Measurements from ENCODE around the gene LRRC7. TPM values are rescaled to one million over a fixed set of nuclear protein-coding genes. Genes with fewer than 3 reads are reported as not detected.

Gene LRRC7
- total RNA-seq, 1 donor from 2014 or later, result 0.94 TPM

DNA sequence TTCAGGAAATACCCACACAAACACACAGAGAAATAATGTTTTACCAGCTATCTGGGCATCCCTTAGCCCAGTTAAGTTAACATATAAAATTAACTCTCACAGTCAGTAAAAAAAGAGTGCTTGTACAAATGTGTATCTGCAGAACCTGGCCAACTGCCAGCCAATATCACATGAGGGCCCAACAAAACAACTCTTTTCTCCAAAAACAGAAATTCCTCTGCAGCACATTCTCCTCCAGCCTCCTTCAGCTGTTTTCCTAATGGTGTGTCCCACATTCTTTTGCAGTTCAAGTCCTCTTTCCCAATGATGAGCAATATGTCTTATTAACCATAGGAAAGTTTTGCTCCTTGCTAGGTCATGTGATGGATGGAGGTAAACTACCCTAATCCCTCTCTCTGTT lies 75.5 kb downstream of the LRRC7 start:
- DNase-seq (ENCODE audit: extremely low spot score, unreplicated experiment), result no peak
- Mint-ChIP-seq H3K27ac (ENCODE audit: unreplicated experiment) (no peak overlapping the region), H3K27me3 (ENCODE audit: unreplicated experiment) (no peaks in the 10 kb centered on the region), H3K4me1 (ENCODE audit: unreplicated experiment) (peaks cover 2% of the 10 kb centered on the region), H3K36me3 (ENCODE audit: unreplicated experiment) (no peaks in the 10 kb centered on the region), H3K9me3 (ENCODE audit: unreplicated experiment) (peaks cover 5% of the 10 kb centered on the region), H3K4me3 (ENCODE audit: unreplicated experiment) (no peak overlapping the region)
- TF ChIP-seq, protein P1, sequence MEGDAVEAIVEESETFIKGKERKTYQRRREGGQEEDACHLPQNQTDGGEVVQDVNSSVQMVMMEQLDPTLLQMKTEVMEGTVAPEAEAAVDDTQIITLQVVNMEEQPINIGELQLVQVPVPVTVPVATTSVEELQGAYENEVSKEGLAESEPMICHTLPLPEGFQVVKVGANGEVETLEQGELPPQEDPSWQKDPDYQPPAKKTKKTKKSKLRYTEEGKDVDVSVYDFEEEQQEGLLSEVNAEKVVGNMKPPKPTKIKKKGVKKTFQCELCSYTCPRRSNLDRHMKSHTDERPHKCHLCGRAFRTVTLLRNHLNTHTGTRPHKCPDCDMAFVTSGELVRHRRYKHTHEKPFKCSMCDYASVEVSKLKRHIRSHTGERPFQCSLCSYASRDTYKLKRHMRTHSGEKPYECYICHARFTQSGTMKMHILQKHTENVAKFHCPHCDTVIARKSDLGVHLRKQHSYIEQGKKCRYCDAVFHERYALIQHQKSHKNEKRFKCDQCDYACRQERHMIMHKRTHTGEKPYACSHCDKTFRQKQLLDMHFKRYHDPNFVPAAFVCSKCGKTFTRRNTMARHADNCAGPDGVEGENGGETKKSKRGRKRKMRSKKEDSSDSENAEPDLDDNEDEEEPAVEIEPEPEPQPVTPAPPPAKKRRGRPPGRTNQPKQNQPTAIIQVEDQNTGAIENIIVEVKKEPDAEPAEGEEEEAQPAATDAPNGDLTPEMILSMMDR (IDR thresholded peaks at IDR 0.05), result no peak

DNA sequence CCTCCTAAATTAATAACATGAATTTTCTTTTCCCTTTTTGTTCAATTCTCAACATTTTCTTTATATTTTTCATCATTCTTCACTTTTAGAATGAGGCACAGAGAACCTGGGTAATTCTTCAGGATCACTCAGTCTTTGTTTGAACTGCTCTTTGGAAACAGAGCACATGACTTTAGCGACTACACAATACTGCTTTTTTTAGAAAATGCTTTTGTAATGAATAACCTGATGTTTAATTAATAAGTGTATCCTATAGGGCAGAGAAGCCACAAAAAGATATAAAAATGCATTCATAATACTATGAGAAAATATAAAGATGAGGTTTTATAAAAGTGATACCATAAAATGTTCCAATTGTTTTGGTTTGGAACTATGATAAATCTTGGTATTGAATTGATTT lies 77.8 kb downstream of the LRRC7 start:
- Mint-ChIP-seq H3K27me3 (ENCODE audit: unreplicated experiment) (no peaks in the 10 kb centered on the region), H3K4me1 (ENCODE audit: unreplicated experiment) (peaks cover 6% of the 10 kb centered on the region), H3K9me3 (ENCODE audit: unreplicated experiment) (peaks cover 5% of the 10 kb centered on the region), H3K36me3 (ENCODE audit: unreplicated experiment) (no peaks in the 10 kb centered on the region), H3K27ac (ENCODE audit: unreplicated experiment) (no peak overlapping the region), H3K4me3 (ENCODE audit: unreplicated experiment) (no peak overlapping the region)
- DNase-seq (ENCODE audit: extremely low spot score, unreplicated experiment), result no peak
- TF ChIP-seq, protein P1 (IDR thresholded peaks at IDR 0.05), result no peak

DNA sequence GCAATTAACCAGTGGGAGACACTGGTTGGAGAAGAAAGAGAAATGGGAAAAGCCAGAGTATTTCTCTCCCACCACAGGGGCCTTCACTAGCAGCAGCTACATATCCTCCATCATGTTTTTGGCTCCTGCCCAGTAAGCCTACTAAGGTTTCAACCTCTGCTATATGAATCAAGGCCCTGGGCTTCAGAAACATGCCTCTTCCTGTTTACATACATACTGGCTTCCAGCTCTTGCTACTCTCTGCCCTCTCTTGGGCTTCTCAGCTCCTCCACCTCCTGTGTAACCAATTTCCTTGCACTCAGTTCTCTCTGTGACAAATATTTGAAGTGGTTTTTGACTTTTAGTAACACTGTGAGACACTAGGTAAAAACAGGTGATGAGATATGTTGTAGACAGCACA lies 80.8 kb downstream of the LRRC7 start:
- H3K27ac Mint-ChIP-seq (ENCODE audit: unreplicated experiment), result peak overlapping the region; percentile 35
- no peak for DNase-seq (ENCODE audit: extremely low spot score, unreplicated experiment)
- H3K36me3 Mint-ChIP-seq (ENCODE audit: unreplicated experiment), result no peaks in the 10 kb centered on the region
- TF ChIP-seq, protein P1 (IDR thresholded peaks at IDR 0.05), result no peak
- H3K27me3 Mint-ChIP-seq (ENCODE audit: unreplicated experiment), result no peaks in the 10 kb centered on the region
- peaks cover 6% of the 10 kb centered on the region for H3K4me1 Mint-ChIP-seq (ENCODE audit: unreplicated experiment)
- peaks cover 4% of the 10 kb centered on the region for H3K9me3 Mint-ChIP-seq (ENCODE audit: unreplicated experiment)
- no peak overlapping the region for H3K4me3 Mint-ChIP-seq (ENCODE audit: unreplicated experiment)

DNA sequence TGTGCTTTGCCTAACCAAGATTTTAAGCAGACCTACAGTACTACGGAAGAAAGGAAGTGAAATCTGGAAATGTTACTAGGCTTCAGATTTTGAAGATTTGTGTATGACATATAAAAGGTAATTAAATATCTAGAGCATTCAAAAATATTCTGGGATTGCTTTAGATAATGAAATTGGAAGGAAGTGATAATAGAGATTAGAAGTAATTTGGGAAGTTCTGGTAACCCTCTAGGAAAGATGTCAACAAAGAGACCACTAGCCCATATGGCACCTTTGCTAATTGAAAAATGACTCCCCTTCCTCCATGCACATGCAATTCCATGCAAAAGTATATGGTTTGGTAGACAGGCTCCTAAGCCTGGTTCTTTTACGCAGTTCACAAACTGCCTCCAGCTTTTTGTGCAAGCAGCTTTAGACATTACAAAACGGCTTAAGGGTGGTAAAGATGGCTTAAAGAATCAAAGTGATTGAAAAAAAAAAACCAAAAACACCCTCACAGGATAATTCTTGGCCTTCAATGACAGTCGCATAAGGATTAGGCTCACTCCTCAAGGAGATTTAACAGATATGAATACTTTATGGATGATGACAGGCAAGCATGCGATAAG lies 81.8 kb downstream of the LRRC7 start:
- Mint-ChIP-seq H3K36me3 (ENCODE audit: unreplicated experiment) (no peaks in the 10 kb centered on the region), H3K4me1 (ENCODE audit: unreplicated experiment) (peaks cover 6% of the 10 kb centered on the region), H3K4me3 (ENCODE audit: unreplicated experiment) (no peak overlapping the region), H3K9me3 (ENCODE audit: unreplicated experiment) (peaks cover 4% of the 10 kb centered on the region), H3K27ac (ENCODE audit: unreplicated experiment) (no peak overlapping the region), H3K27me3 (ENCODE audit: unreplicated experiment) (no peaks in the 10 kb centered on the region)
- TF ChIP-seq, protein P1 (IDR thresholded peaks at IDR 0.05), result no peak
- no peak for DNase-seq (ENCODE audit: extremely low spot score, unreplicated experiment)

DNA sequence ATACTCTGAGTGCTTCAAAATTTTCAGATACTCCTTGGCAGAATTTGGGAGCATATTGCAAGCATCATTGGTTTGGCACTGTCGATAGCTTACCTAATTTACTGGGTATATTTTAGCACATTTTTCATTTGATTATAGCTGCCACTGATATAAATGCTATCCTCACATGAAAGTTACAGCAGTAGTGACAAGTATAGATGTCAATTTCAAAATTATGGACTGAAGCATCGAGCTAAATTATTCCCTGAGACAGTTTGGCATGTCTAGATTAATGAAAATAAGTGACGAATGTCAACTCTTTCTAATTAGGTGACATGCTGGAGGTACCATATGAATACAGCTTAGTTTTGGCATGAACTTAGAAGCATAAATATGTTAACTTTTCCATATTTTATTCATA lies 83.1 kb downstream of the LRRC7 start:
- no peak for DNase-seq (ENCODE audit: extremely low spot score, unreplicated experiment)
- peaks cover 4% of the 10 kb centered on the region for H3K9me3 Mint-ChIP-seq (ENCODE audit: unreplicated experiment)
- no peak overlapping the region for H3K27ac Mint-ChIP-seq (ENCODE audit: unreplicated experiment)
- peaks cover 6% of the 10 kb centered on the region for H3K4me1 Mint-ChIP-seq (ENCODE audit: unreplicated experiment)
- TF ChIP-seq, protein P1 (IDR thresholded peaks at IDR 0.05), result no peak
- no peaks in the 10 kb centered on the region for H3K27me3 Mint-ChIP-seq (ENCODE audit: unreplicated experiment)
- H3K4me3 Mint-ChIP-seq (ENCODE audit: unreplicated experiment), result no peak overlapping the region
- H3K36me3 Mint-ChIP-seq (ENCODE audit: unreplicated experiment), result no peaks in the 10 kb centered on the region
